B cell (primary cell): Measurements from ENCODE around the gene PPP1R9A. TPM values are rescaled to one million over a fixed set of nuclear protein-coding genes. Genes with fewer than 3 reads are reported as not detected.

Experiments
- ATAC-seq: fragments of 200-7000 bp; cut with Tn5 transposase; one replicate; pipeline ENCODE4 v1.10.0; 2021; ENCODE audit warnings: low read depth, mild to moderate bottlenecking, moderate number of reproducible peaks, moderate library complexity
- CTCF ChIA-PET: fragments of 350-600 bp; sonication (Branson Sonifier 250); formaldehyde crosslinking; loops from one replicate; lab custom pipeline; 2021; ENCODE audit warnings: antibody characterized with exemption, inconsistent platforms; lab: Charles Lee
- POLR2A ChIA-PET: fragments of 350-600 bp; sonication (Branson Sonifier 250); formaldehyde crosslinking; loops from one replicate; lab custom pipeline; 2021; ENCODE audit warnings: antibody characterized with exemption; lab: Charles Lee
- DNase-seq: peaks from one replicate; pipeline ENCODE4 v3.0.0; 2013
- H2AFZ ChIP-seq: 2 replicates; pipeline ENCODE4 v1.6.1; 2012; ENCODE audit warnings: mild to moderate bottlenecking, low read depth, low read length; ENCODE audit not compliant: insufficient read depth, poor library complexity, severe bottlenecking
- H3K27ac ChIP-seq, 2 donors: 1 replicate in 1 of 2; 2 replicates in 1 of 2; pipeline ENCODE4 v1.5.1; 2012 to 2013; ENCODE audit warnings: low read length in 2 of 2, mild to moderate bottlenecking in 2 of 2, moderate library complexity in 1 of 2
- H3K27me3 ChIP-seq, 4 experiments: fragments of 200-600 bp in 1 of 4; sonication (generic) in 1 of 4; replicated peaks in 1 of 4; 1 replicate in 2 of 4; 2 replicates in 2 of 4; pipeline versions ENCODE4 v1.6.1 to v1.7.0; 2013 to 2016; ENCODE audit warnings: low read length in 3 of 4, mild to moderate bottlenecking in 2 of 4, mixed read lengths in 1 of 4, moderate library complexity in 1 of 4; ENCODE audit not compliant: insufficient read depth in 4 of 4, control insufficient read depth in 3 of 4; ENCODE audit errors: control extremely low read depth in 1 of 4
- H3K36me3 ChIP-seq, 2 experiments: replicated peaks in 1 of 2; 1 replicate in 1 of 2; 2 replicates in 1 of 2; pipeline versions ENCODE4 v1.6.1 to v1.7.1; 2013; ENCODE audit warnings: low read length in 1 of 2; ENCODE audit not compliant: insufficient read depth in 2 of 2, control insufficient read depth in 1 of 2; ENCODE audit errors: control extremely low read depth in 1 of 2, extremely low read depth in 1 of 2
- H3K4me1 ChIP-seq, 2 donors: fragments of 200-600 bp in 1 of 2; sonication (generic) in 1 of 2; 1 replicate in 1 of 2; 2 replicates in 1 of 2; pipeline versions ENCODE4 v1.5.1 to v1.6.1; 2013 to 2017; ENCODE audit warnings: low read length in 2 of 2; ENCODE audit not compliant: control insufficient read depth in 2 of 2, insufficient read depth in 2 of 2
- H3K4me2 ChIP-seq: replicated peaks from 2 replicates; pipeline ENCODE3; 2012; ENCODE audit warnings: mild to moderate bottlenecking, low read depth, low read length; ENCODE audit not compliant: poor library complexity, severe bottlenecking
- H3K4me3 ChIP-seq, 5 experiments: fragments of 200-600 bp in 1 of 5; sonication (generic) in 1 of 5; 1 replicate in 3 of 5; 2 replicates in 2 of 5; pipeline versions ENCODE4 v1.5.1 to v1.7.0; 2011 to 2016; ENCODE audit warnings: low read length in 4 of 5, mild to moderate bottlenecking in 4 of 5, low read depth in 2 of 5, control low read depth in 1 of 5, moderate library complexity in 1 of 5; ENCODE audit not compliant: insufficient read depth in 1 of 5; ENCODE audit errors: control extremely low read depth in 1 of 5, extremely low read depth in 1 of 5
- H3K79me2 ChIP-seq: fragments of 200-600 bp; sonication (generic); one replicate; pipeline ENCODE4 v1.6.0; 2016; ENCODE audit warnings: low read length; ENCODE audit not compliant: control insufficient read depth, insufficient read depth
- H3K9ac ChIP-seq: fragments of 200-600 bp; sonication (generic); 2 replicates; pipeline ENCODE4 v1.6.1; 2017; ENCODE audit warnings: mild to moderate bottlenecking, low read length, moderate library complexity
- H3K9me3 ChIP-seq, 3 donors: one replicate each; pipeline versions ENCODE4 v1.6.1 to v1.7.1; 2013; ENCODE audit warnings: low read length in 2 of 3; ENCODE audit not compliant: control insufficient read depth in 2 of 3, insufficient read depth in 1 of 3; ENCODE audit errors: control extremely low read depth in 1 of 3
- H4K20me1 ChIP-seq: 2 replicates; pipeline ENCODE4 v1.6.0; 2012; ENCODE audit warnings: mild to moderate bottlenecking, low read length; ENCODE audit not compliant: insufficient read depth, control insufficient read depth, poor library complexity, severe bottlenecking
- H3K27ac Mint-ChIP-seq: one replicate; pipeline ENCODE4 v1.8.0; 2021; ENCODE audit warnings: mixed read lengths
- H3K27me3 Mint-ChIP-seq: one replicate; pipeline ENCODE4 v1.8.0; 2021; ENCODE audit warnings: mixed read lengths
- H3K4me1 Mint-ChIP-seq: one replicate; pipeline ENCODE4 v1.8.0; 2021; ENCODE audit warnings: mixed read lengths
- H3K4me3 Mint-ChIP-seq: one replicate; pipeline ENCODE4 v1.8.0; 2021; ENCODE audit warnings: mixed read lengths
- H3K9me3 Mint-ChIP-seq: one replicate; pipeline ENCODE4 v1.8.0; 2022; ENCODE audit warnings: mixed read lengths; ENCODE audit not compliant: insufficient read depth
- CTCF ChIP-seq: fragments of 200-600 bp; IDR thresholded peaks from one replicate; pipeline ENCODE4 v1.8.0; 2022; ENCODE audit warnings: antibody characterized with exemption, mild to moderate bottlenecking
- EZH2 ChIP-seq: IDR thresholded peaks from 2 replicates; pipeline ENCODE4 v1.6.1; 2012; ENCODE audit warnings: borderline replicate concordance, low read depth, mild to moderate bottlenecking, moderate library complexity, low read length; ENCODE audit not compliant: insufficient read depth, poor library complexity, severe bottlenecking
- WGBS: methylation state at CpG from one replicate; pipeline ENCODE4 v1.1.5; 2013; ENCODE audit warnings: missing lambda C conversion rate; ENCODE audit not compliant: insufficient coverage; 5-methylcytosine and 5-hydroxymethylcytosine counted together
- intact Hi-C: fragments of 100-400 bp; cut with micrococcal nuclease; formaldehyde crosslinking; loops from one replicate; pipeline ENCODE4 v1.10.0; 2022
- polyA plus RNA-seq: library from polyadenylated mRNA; depleted of rRNA; stranded (reverse); fragments of >200 nt; gene quantifications from 2 replicates; pipeline ENCODE4 v1.2.3, GENCODE V29; 2012
- total RNA-seq, 2 donors: library from RNA; stranded (reverse); fragments of 120-200 nt in 1 of 2; gene quantifications; 1 replicate in 1 of 2; 2 replicates in 1 of 2; pipeline versions ENCODE4 v1.2.3 to v1.2.4, GENCODE V29; 2013 to 2022

The PPP1R9A gene
- total and polyA plus RNA-seq, 2 donors (not counting 1 experiment from before 2014, with no cell fraction given), result 1.1 to 4.8 TPM

DNA sequence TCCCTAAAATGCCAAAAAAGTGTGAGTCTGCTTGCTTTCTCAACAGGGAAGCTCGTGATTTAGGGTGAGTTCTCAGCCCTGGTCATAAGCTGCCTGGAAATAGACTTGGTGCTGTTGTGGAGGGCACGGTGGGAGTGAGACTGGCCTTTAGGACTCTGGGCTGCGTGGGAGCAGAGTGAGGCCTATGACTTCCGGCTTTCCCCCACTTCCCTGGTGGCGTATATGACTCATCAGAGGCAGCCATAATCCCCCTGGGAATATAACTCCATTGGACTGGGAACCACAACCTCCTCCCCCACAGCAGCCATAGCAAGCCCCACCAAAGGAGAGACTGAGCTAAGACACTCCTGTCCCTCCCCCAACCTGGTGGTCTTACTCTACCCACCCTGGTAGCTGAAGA is 321.9 kb downstream of the PPP1R9A start:
- no peaks in the 10 kb centered on the region for H3K9me3 Mint-ChIP-seq
- ChIA-PET POLR2A (no interaction called here), CTCF (no interaction called here)
- Histone ChIP-seq H4K20me1 (no peaks in the 10 kb centered on the region), H3K9ac (no peak overlapping the region), H3K4me2 (no peak overlapping the region), H3K4me3 (no peak overlapping the region), H3K27me3 (no peaks in the 10 kb centered on the region), H3K79me2 (no peaks in the 10 kb centered on the region), H3K4me1 (no peaks in the 10 kb centered on the region), H2AFZ (no peak overlapping the region), H3K9me3 (no peaks in the 10 kb centered on the region), H3K36me3 (no peaks in the 10 kb centered on the region), H3K27ac (no peak overlapping the region)
- peaks cover 3% of the 10 kb centered on the region for H3K27me3 Mint-ChIP-seq
- intact Hi-C loops, result no loop called here
- no peak for ATAC-seq
- no peaks in the 10 kb centered on the region for H3K4me1 Mint-ChIP-seq
- no peak for DNase-seq
- TF ChIP-seq CTCF (no peak), EZH2 (no peak)
- 91% methylated on average over 5 of the region's 5 CpGs for WGBS
- no peak overlapping the region for H3K4me3 Mint-ChIP-seq
- H3K27ac Mint-ChIP-seq, result no peak overlapping the region

DNA sequence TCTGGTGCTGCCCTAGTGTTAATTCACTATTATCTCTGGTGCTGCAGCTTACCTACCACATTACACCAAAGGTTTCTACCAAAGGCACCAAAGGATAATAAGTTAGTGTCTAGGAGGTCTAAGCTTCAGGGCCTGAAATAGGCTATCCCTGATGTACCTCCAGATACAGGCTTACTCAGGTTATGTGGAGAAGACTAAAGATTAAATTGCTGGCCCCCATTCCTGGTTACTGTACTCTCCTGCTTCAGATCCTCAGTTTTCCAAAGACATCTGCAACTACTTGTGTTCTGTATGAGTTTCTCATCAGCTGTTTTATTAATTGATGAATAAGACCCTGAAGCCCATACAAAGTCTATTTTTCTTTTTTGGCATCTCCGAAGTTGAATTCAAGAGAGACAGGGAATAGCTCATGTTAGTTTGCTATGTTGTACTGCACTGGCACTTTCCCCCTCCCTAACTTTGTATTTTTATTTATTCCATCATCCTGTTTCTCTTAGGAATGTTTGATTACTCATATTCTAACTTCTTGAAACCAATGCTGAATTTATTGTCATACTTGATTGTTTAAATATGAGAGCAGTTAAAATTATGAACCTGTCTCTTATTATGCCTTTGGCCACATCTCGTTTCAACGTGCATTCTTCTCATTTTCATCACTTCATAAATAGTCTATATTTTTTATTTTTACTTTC is 331.0 kb downstream of the PPP1R9A start:
- Histone ChIP-seq H3K79me2 (no peaks in the 10 kb centered on the region), H3K36me3 (no peaks in the 10 kb centered on the region), H3K27me3 (no peaks in the 10 kb centered on the region), H3K4me1 (no peaks in the 10 kb centered on the region), H2AFZ (no peak overlapping the region), H3K4me2 (no peak overlapping the region), H3K4me3 (no peak overlapping the region), H4K20me1 (no peaks in the 10 kb centered on the region), H3K9me3 (no peaks in the 10 kb centered on the region), H3K9ac (no peak overlapping the region), H3K27ac (no peak overlapping the region)
- intact Hi-C loops, result no loop called here
- no CpG with 5 or more reads among the region's 3 CpGs for WGBS
- CTCF ChIA-PET, result interaction anchor here (0.6 kb wide), 3 partner anchors 88 to 789 kb away, joined by 3 to 5 read pairs (median 4); no protein-coding TSS in a partner anchor
- TF ChIP-seq EZH2 (no peak), CTCF (no peak)
- Mint-ChIP-seq H3K4me1 (no peaks in the 10 kb centered on the region), H3K27ac (no peak overlapping the region), H3K9me3 (no peaks in the 10 kb centered on the region), H3K27me3 (no peaks in the 10 kb centered on the region), H3K4me3 (no peak overlapping the region)
- POLR2A ChIA-PET, result no interaction called here
- DNase-seq, result no peak
- no peak for ATAC-seq
